Measurements from ENCODE around the gene PAK4. TPM values are rescaled to one million over a fixed set of nuclear protein-coding genes. Genes with fewer than 3 reads are reported as not detected.

Gene PAK4
- total and polyA plus RNA-seq, 8 donors = 4.2 to 80.4 (median 24.4) TPM

GRCh38 chr19:39157275-39157996 is 31.9 kb downstream of the PAK4 start:
- WGBS, 5 donors = 38 to 51% (median 43%) methylated on average over 13 to 23 of the region's 23 CpGs
- peak overlapping the region in 4 of 5 donors; percentile 31 to 56 (median 54) for H3K27ac ChIP-seq
- no peak for DNase-seq
- no peak for TF ChIP-seq POLR2A (IDR thresholded peaks at IDR 0.05)
- TF ChIP-seq CTCF (IDR thresholded peaks at IDR 0.05) = no peak
- TF ChIP-seq EP300 (IDR thresholded peaks at IDR 0.05) = no peak
- no peak for TF ChIP-seq POLR2AphosphoS5 (IDR thresholded peaks at IDR 0.05)
- peaks cover 68 to 90% (median 84%) of the 10 kb centered on the region in 4 donors for H3K4me1 ChIP-seq
- H3K9me3 ChIP-seq = no peaks in the 10 kb centered on the region
- no peaks in the 10 kb centered on the region for H3K27me3 ChIP-seq
- no peaks in the 10 kb centered on the region for H3K36me3 ChIP-seq
- peak overlapping the region in 2 of 4 donors; percentile 1 to 28 for H3K4me3 ChIP-seq
- intact Hi-C loops (cut with DNase I; ENCODE audit: low total_unique reads) = no loop called here

GRCh38 chr19:39157997-39158389 is 32.4 kb downstream of the PAK4 start:
- intact Hi-C loops (cut with DNase I; ENCODE audit: low total_unique reads) = no loop called here
- Histone ChIP-seq H3K27ac (no peak overlapping the region), H3K9me3 (no peaks in the 10 kb centered on the region), H3K36me3 (no peaks in the 10 kb centered on the region), H3K27me3 (no peaks in the 10 kb centered on the region), H3K4me3 (peak overlapping the region in 1 of 4 donors; percentile 28), H3K4me1 (peaks cover 68 to 95% (median 90%) of the 10 kb centered on the region in 4 donors)
- no peak for DNase-seq
- TF ChIP-seq CTCF (IDR thresholded peaks at IDR 0.05) = no peak
- no peak for TF ChIP-seq EP300 (IDR thresholded peaks at IDR 0.05)
- TF ChIP-seq POLR2AphosphoS5 (IDR thresholded peaks at IDR 0.05) = no peak
- no peak for TF ChIP-seq POLR2A (IDR thresholded peaks at IDR 0.05)
- WGBS, 5 donors = 90 to 94% (median 91%) methylated on average over 15 of the region's 15 CpGs

- no peak for DNase-seq
- H3K36me3 ChIP-seq = no peaks in the 10 kb centered on the region
- intact Hi-C loops (cut with DNase I; ENCODE audit: low total_unique reads) = no loop called here
- no peaks in the 10 kb centered on the region for H3K27me3 ChIP-seq
- H3K27ac ChIP-seq = no peak overlapping the region
- no peak overlapping the region for H3K4me3 ChIP-seq
- TF ChIP-seq EP300 (IDR thresholded peaks at IDR 0.05) = no peak
- TF ChIP-seq POLR2A (IDR thresholded peaks at IDR 0.05) = no peak
- TF ChIP-seq CTCF (IDR thresholded peaks at IDR 0.05) = no peak
- no peak for TF ChIP-seq POLR2AphosphoS5 (IDR thresholded peaks at IDR 0.05)
- no peaks in the 10 kb centered on the region for H3K9me3 ChIP-seq
- H3K4me1 ChIP-seq = peaks cover 68 to 97% (median 91%) of the 10 kb centered on the region in 4 donors
- WGBS, 5 donors = 78 to 84% (median 81%) methylated on average over 12 of the region's 12 CpGs
Observed at GRCh38 chr19:39158646-39159260, 33.2 kb downstream of the PAK4 start.

- H3K36me3 ChIP-seq = no peaks in the 10 kb centered on the region
- no peaks in the 10 kb centered on the region for H3K9me3 ChIP-seq
- peaks cover 53 to 90% (median 74%) of the 10 kb centered on the region in 4 donors for H3K4me1 ChIP-seq
- TF ChIP-seq POLR2AphosphoS5 (IDR thresholded peaks at IDR 0.05) (no peak), CTCF (IDR thresholded peaks at IDR 0.05) (no peak), EP300 (IDR thresholded peaks at IDR 0.05) (no peak), POLR2A (IDR thresholded peaks at IDR 0.05) (no peak)
- intact Hi-C loops (cut with DNase I; ENCODE audit: low total_unique reads) = no loop called here
- H3K27me3 ChIP-seq = no peaks in the 10 kb centered on the region
- no peak overlapping the region for H3K4me3 ChIP-seq
- 24 to 30% (median 25%) methylated on average over 6 to 8 of the region's 8 CpGs for WGBS, 5 donors
- DNase-seq = peak; percentile 69 to 76
- peak overlapping the region in 3 of 5 donors; percentile 41 to 63 (median 42) for H3K27ac ChIP-seq
Observed at GRCh38 chr19:39160523-39160861, 34.9 kb downstream of the PAK4 start.
